Loucy (cell line): Measurements from ENCODE around the gene EVI5.

Experiments
- CTCF ChIP-seq: fragments of 200-600 bp; sonication (generic); conservative IDR thresholded peaks from 2 replicates; pipeline ENCODE4 v1.5.1; 2014; ENCODE audit warnings: mild to moderate bottlenecking, antibody characterized with exemption, low read length
- EZH2phosphoT487 ChIP-seq: fragments of 200-600 bp; IDR thresholded peaks from 2 replicates; pipeline ENCODE4 v1.6.1; 2018; ENCODE audit warnings: antibody characterized with exemption, mild to moderate bottlenecking, moderate library complexity, borderline replicate concordance

- TF ChIP-seq CTCF (no peak), EZH2phosphoT487 (no peak)
These were observed 32.3 kb upstream of the EVI5 start for GRCh38 chr1:92817137-92817697.
